AG09309 (cell line): ENCODE measurements around the gene CLASP1.

Source experiments
- DNase-seq: peaks from one replicate; pipeline ENCODE4 v3.0.0-alpha.2; 2010; ENCODE audit warnings: low read depth
- H3K4me3 ChIP-seq: 2 replicates; pipeline ENCODE4 v1.5.1; 2011; ENCODE audit warnings: mild to moderate bottlenecking, low read depth, low read length, moderate library complexity; ENCODE audit not compliant: control insufficient read depth
- CTCF ChIP-seq: IDR thresholded peaks from 2 replicates; pipeline ENCODE4 v1.5.1; 2011; ENCODE audit warnings: mild to moderate bottlenecking, low read depth, low read length, inconsistent platforms; ENCODE audit not compliant: insufficient read depth, control insufficient read depth; ENCODE audit errors: missing control alignments

The CLASP1 gene

GRCh38 chr2:121550669-121551068 is 98.6 kb downstream of the CLASP1 start:
- no peak for TF ChIP-seq CTCF

GRCh38 chr2:121547646-121548045 is 101.6 kb downstream of the CLASP1 start:
- no peak overlapping the region for H3K4me3 ChIP-seq
- no peak for TF ChIP-seq CTCF
- DNase-seq, result no peak

More at GRCh38 chr2:121550669-121551068, 98.6 kb downstream of the CLASP1 start:
- H3K4me3 ChIP-seq, result no peak overlapping the region
- no peak for DNase-seq

- no peak overlapping the region for H3K4me3 ChIP-seq
- no peak for DNase-seq
- TF ChIP-seq CTCF, result no peak
Measured at GRCh38 chr2:121545913-121546312, 103.3 kb downstream of the CLASP1 start.

- no peak overlapping the region for H3K4me3 ChIP-seq
- no peak for TF ChIP-seq CTCF
- no peak for DNase-seq
Measured at GRCh38 chr2:121545257-121545656, 104.0 kb downstream of the CLASP1 start.

- no peak overlapping the region for H3K4me3 ChIP-seq
- no peak for DNase-seq
- TF ChIP-seq CTCF, result no peak
Measured at GRCh38 chr2:121541495-121541894, 107.8 kb downstream of the CLASP1 start.

- DNase-seq, result no peak
- TF ChIP-seq CTCF, result no peak
- H3K4me3 ChIP-seq, result no peak overlapping the region
Measured at GRCh38 chr2:121539750-121540469, 109.4 kb downstream of the CLASP1 start.
